ENCODE data around the gene KRT82. TPM values are rescaled to one million over a fixed set of nuclear protein-coding genes. Genes with fewer than 3 reads are reported as not detected.
"Not testable (repeated sequence)": the region's sequence is repeated elsewhere in the genome, so short reads cannot be mapped to it uniquely, and the experiment has no call there.

KRT82 gene
- not detected for polyA plus RNA-seq (2013, experiment 1 of 2)
- not detected for polyA plus RNA-seq (2013, experiment 2 of 2)

GRCh38 chr12:52405922-52406385 is at the start of gene KRT82:
KRT82 (minus strand) TSS chr12:52406335; CDS start chr12:52406277, 58 bp downstream.
- Histone ChIP-seq H3K27me3 (ENCODE audit: insufficient read depth, low read length) (no peaks in the 10 kb centered on the region), H3K36me3 (ENCODE audit: insufficient read depth, low read length) (no peaks in the 10 kb centered on the region), H3K9me3 (ENCODE audit: insufficient read depth, low read depth, low read length) (no peaks in the 10 kb centered on the region), H3K4me1 (ENCODE audit: insufficient read depth, low read length) (0 out of 2 replicates have a peak, but pooled peaks cover 6% of the 10 kb centered on the region), H3K9ac (ENCODE audit: low read depth, low read length) (no peak within 1 kb of the TSS), H3K4me3 (ENCODE audit: low read length) (no peak within 1 kb of the TSS), H3K27ac (ENCODE audit: low read depth, low read length) (no peak within 1 kb of the TSS)
- WGBS, result 94% methylated on average over 14 of the region's 14 CpGs

- H3K36me3 ChIP-seq (ENCODE audit: insufficient read depth, low read length), result no peaks in the 10 kb centered on the region
- H3K9me3 ChIP-seq (ENCODE audit: insufficient read depth, low read depth, low read length), result no peaks in the 10 kb centered on the region
- no peak overlapping the region for H3K27ac ChIP-seq (ENCODE audit: low read depth, low read length)
- H3K4me1 ChIP-seq (ENCODE audit: insufficient read depth, low read length), result peaks cover 8% of the 10 kb centered on the region
- H3K4me3 ChIP-seq (ENCODE audit: low read length), result no peak overlapping the region
- no peaks in the 10 kb centered on the region for H3K27me3 ChIP-seq (ENCODE audit: insufficient read depth, low read length)
- no peak overlapping the region for H3K9ac ChIP-seq (ENCODE audit: low read depth, low read length)
- WGBS, result 100% methylated on average over 1 of the region's 1 CpG
Observed at GRCh38 chr12:52455821-52456220, 49.7 kb upstream of the KRT82 start.

- peak overlapping the region; percentile 50; the same call in 1 of the 2 replicates for H3K27ac ChIP-seq (ENCODE audit: low read depth, low read length)
- H3K9me3 ChIP-seq (ENCODE audit: insufficient read depth, low read depth, low read length), result no peaks in the 10 kb centered on the region
- H3K9ac ChIP-seq (ENCODE audit: low read depth, low read length), result no peak overlapping the region
- H3K27me3 ChIP-seq (ENCODE audit: insufficient read depth, low read length), result no peaks in the 10 kb centered on the region
- no peak overlapping the region for H3K4me3 ChIP-seq (ENCODE audit: low read length)
- peaks cover 8% of the 10 kb centered on the region for H3K4me1 ChIP-seq (ENCODE audit: insufficient read depth, low read length)
- WGBS, result 36% methylated on average over 3 of the region's 3 CpGs
- no peaks in the 10 kb centered on the region for H3K36me3 ChIP-seq (ENCODE audit: insufficient read depth, low read length)
Observed at GRCh38 chr12:52454411-52455201, 48.5 kb upstream of the KRT82 start.

GRCh38 chr12:52452101-52452500 is 46.0 kb upstream of the KRT82 start, which contains the start of gene KRT6B:
KRT6B (minus strand) TSS chr12:52452146; CDS start chr12:52452078, 68 bp downstream.
- Histone ChIP-seq H3K9me3 (ENCODE audit: insufficient read depth, low read depth, low read length) (no peaks in the 10 kb centered on the region), H3K4me3 (ENCODE audit: low read length) (no peak within 1 kb of the TSS), H3K9ac (ENCODE audit: low read depth, low read length) (no peak within 1 kb of the TSS), H3K4me1 (ENCODE audit: insufficient read depth, low read length) (peaks cover 8% of the 10 kb centered on the region), H3K27me3 (ENCODE audit: insufficient read depth, low read length) (no peaks in the 10 kb centered on the region), H3K36me3 (ENCODE audit: insufficient read depth, low read length) (no peaks in the 10 kb centered on the region), H3K27ac (ENCODE audit: low read depth, low read length) (no peak within 1 kb of the TSS)
- WGBS, result 96% methylated on average over 6 of the region's 6 CpGs

- Histone ChIP-seq H3K4me3 (ENCODE audit: low read length) (no peak overlapping the region), H3K27me3 (ENCODE audit: insufficient read depth, low read length) (no peaks in the 10 kb centered on the region), H3K27ac (ENCODE audit: low read depth, low read length) (no peak overlapping the region), H3K9me3 (ENCODE audit: insufficient read depth, low read depth, low read length) (no peaks in the 10 kb centered on the region), H3K36me3 (ENCODE audit: insufficient read depth, low read length) (no peaks in the 10 kb centered on the region), H3K4me1 (ENCODE audit: insufficient read depth, low read length) (peaks cover under 1% of the 10 kb centered on the region; the same call in 1 of the 2 replicates), H3K9ac (ENCODE audit: low read depth, low read length) (no peak overlapping the region)
- WGBS, result 83% methylated on average over 3 of the region's 3 CpGs
Observed at GRCh38 chr12:52448228-52448627, 42.1 kb upstream of the KRT82 start.

GRCh38 chr12:52447196-52447595 is 41.1 kb upstream of the KRT82 start:
- peaks cover 11% of the 10 kb centered on the region for H3K4me1 ChIP-seq (ENCODE audit: insufficient read depth, low read length)
- H3K9me3 ChIP-seq (ENCODE audit: insufficient read depth, low read depth, low read length); H3K27ac ChIP-seq (ENCODE audit: low read depth, low read length); H3K4me3 ChIP-seq (ENCODE audit: low read length); H3K9ac ChIP-seq (ENCODE audit: low read depth, low read length); H3K27me3 ChIP-seq (ENCODE audit: insufficient read depth, low read length); H3K36me3 ChIP-seq (ENCODE audit: insufficient read depth, low read length): not testable (repeated sequence)
- WGBS, result 93% methylated on average over 10 of the region's 11 CpGs

GRCh38 chr12:52446367-52447045 is 40.4 kb upstream of the KRT82 start:
- Histone ChIP-seq H3K27ac (ENCODE audit: low read depth, low read length) (no peak overlapping the region), H3K4me3 (ENCODE audit: low read length) (no peak overlapping the region), H3K27me3 (ENCODE audit: insufficient read depth, low read length) (no peaks in the 10 kb centered on the region), H3K9ac (ENCODE audit: low read depth, low read length) (no peak overlapping the region), H3K9me3 (ENCODE audit: insufficient read depth, low read depth, low read length) (no peaks in the 10 kb centered on the region), H3K36me3 (ENCODE audit: insufficient read depth, low read length) (no peaks in the 10 kb centered on the region), H3K4me1 (ENCODE audit: insufficient read depth, low read length) (peaks cover 17% of the 10 kb centered on the region)
- 93% methylated on average over 6 of the region's 6 CpGs for WGBS

- no peak overlapping the region for H3K27ac ChIP-seq (ENCODE audit: low read depth, low read length)
- H3K9ac ChIP-seq (ENCODE audit: low read depth, low read length), result no peak overlapping the region
- peaks cover 24% of the 10 kb centered on the region for H3K4me1 ChIP-seq (ENCODE audit: insufficient read depth, low read length)
- no peak overlapping the region for H3K4me3 ChIP-seq (ENCODE audit: low read length)
- H3K9me3 ChIP-seq (ENCODE audit: insufficient read depth, low read depth, low read length), result no peaks in the 10 kb centered on the region
- 75% methylated on average over 3 of the region's 3 CpGs for WGBS
- H3K36me3 ChIP-seq (ENCODE audit: insufficient read depth, low read length), result no peaks in the 10 kb centered on the region
- H3K27me3 ChIP-seq (ENCODE audit: insufficient read depth, low read length), result no peaks in the 10 kb centered on the region
Observed at GRCh38 chr12:52445876-52446275, 39.7 kb upstream of the KRT82 start.

GRCh38 chr12:52444647-52445595 is 38.8 kb upstream of the KRT82 start:
- Histone ChIP-seq H3K9ac (ENCODE audit: low read depth, low read length) (no peak overlapping the region), H3K4me1 (ENCODE audit: insufficient read depth, low read length) (peaks cover 24% of the 10 kb centered on the region), H3K27ac (ENCODE audit: low read depth, low read length) (no peak overlapping the region), H3K9me3 (ENCODE audit: insufficient read depth, low read depth, low read length) (no peaks in the 10 kb centered on the region), H3K36me3 (ENCODE audit: insufficient read depth, low read length) (no peaks in the 10 kb centered on the region), H3K27me3 (ENCODE audit: insufficient read depth, low read length) (no peaks in the 10 kb centered on the region), H3K4me3 (ENCODE audit: low read length) (no peak overlapping the region)
- WGBS, result 89% methylated on average over 10 of the region's 10 CpGs

- no peaks in the 10 kb centered on the region for H3K9me3 ChIP-seq (ENCODE audit: insufficient read depth, low read depth, low read length)
- no peak overlapping the region for H3K27ac ChIP-seq (ENCODE audit: low read depth, low read length)
- no peaks in the 10 kb centered on the region for H3K27me3 ChIP-seq (ENCODE audit: insufficient read depth, low read length)
- no peak overlapping the region for H3K9ac ChIP-seq (ENCODE audit: low read depth, low read length)
- 94% methylated on average over 3 of the region's 3 CpGs for WGBS
- H3K4me3 ChIP-seq (ENCODE audit: low read length), result no peak overlapping the region
- peaks cover 24% of the 10 kb centered on the region for H3K4me1 ChIP-seq (ENCODE audit: insufficient read depth, low read length)
- no peaks in the 10 kb centered on the region for H3K36me3 ChIP-seq (ENCODE audit: insufficient read depth, low read length)
Observed at GRCh38 chr12:52443966-52444365, 37.8 kb upstream of the KRT82 start.

All from HUES64 (cell line).